UCSD-AML1 (cell line): ENCODE results near the gene ATP6V1D.
"Not testable (repeated sequence)": the region's sequence is repeated elsewhere in the genome, so short reads cannot be mapped to it uniquely, and the experiment has no call there.

Source experiments
- DNase-seq: peaks from one replicate; lab custom pipeline; 2025; ENCODE audit not compliant: unreplicated experiment; lab: John Stamatoyannopoulos, UW

Gene ATP6V1D

GRCh38 chr14:67359775-67360469, at the start of gene ATP6V1D, which contains the start of gene EIF2S1:
ATP6V1D (minus strand) TSS chr14:67359804; CDS start chr14:67359698, 106 bp downstream.
EIF2S1 (plus strand) TSS chr14:67360328; CDS start chr14:67364768, 4,440 bp downstream.
- peak; percentile 99 for DNase-seq

GRCh38 chr14:67408122-67408801, 48.7 kb upstream of the ATP6V1D start:
- DNase-seq: not testable (repeated sequence)

GRCh38 chr14:67405771-67406170, 46.2 kb upstream of the ATP6V1D start:
- DNase-seq: no peak

- no peak for DNase-seq
Measured at GRCh38 chr14:67400434-67400833, 40.8 kb upstream of the ATP6V1D start.

GRCh38 chr14:67397536-67397935, 37.9 kb upstream of the ATP6V1D start:
- DNase-seq: no peak

GRCh38 chr14:67396381-67396970, 36.9 kb upstream of the ATP6V1D start:
- no peak for DNase-seq

GRCh38 chr14:67395876-67396189, 36.2 kb upstream of the ATP6V1D start:
- DNase-seq: no peak

GRCh38 chr14:67395086-67395875, 35.7 kb upstream of the ATP6V1D start:
- DNase-seq: no peak

GRCh38 chr14:67393689-67394088, 34.1 kb upstream of the ATP6V1D start:
- no peak for DNase-seq

- no peak for DNase-seq
Measured at GRCh38 chr14:67392800-67393199, 33.2 kb upstream of the ATP6V1D start.

- DNase-seq: no peak
Measured at GRCh38 chr14:67392123-67392522, 32.5 kb upstream of the ATP6V1D start.

GRCh38 chr14:67391268-67391667, 31.7 kb upstream of the ATP6V1D start:
- DNase-seq: no peak

GRCh38 chr14:67389811-67390534, 30.4 kb upstream of the ATP6V1D start:
- no peak for DNase-seq

- DNase-seq: no peak
Measured at GRCh38 chr14:67389275-67389674, 29.7 kb upstream of the ATP6V1D start.

GRCh38 chr14:67387195-67387594, 27.6 kb upstream of the ATP6V1D start:
- DNase-seq: no peak

- DNase-seq: no peak
Measured at GRCh38 chr14:67385618-67386017, 26.0 kb upstream of the ATP6V1D start.

GRCh38 chr14:67385120-67385519, 25.5 kb upstream of the ATP6V1D start:
- no peak for DNase-seq

GRCh38 chr14:67377916-67378315, 18.3 kb upstream of the ATP6V1D start:
- DNase-seq: no peak

- DNase-seq: no peak
Measured at GRCh38 chr14:67373347-67373746, 13.7 kb upstream of the ATP6V1D start.

GRCh38 chr14:67372833-67373232, 13.2 kb upstream of the ATP6V1D start:
- DNase-seq: no peak
